Stimulated activated naive CD8-positive, alpha-beta T cell treated with anti-CD3 and anti-CD28 coated beads, Interleukin-15, amount 100 ng/mL, for 72 hours (primary cell): Measurements from ENCODE around the gene GPS1.

Experiments
- ATAC-seq: fragments of 150-1000 bp; cut with Tn5 transposase; 2 replicates; pipeline ENCODE4 v1.10.0; 2021; ENCODE audit warnings: mild to moderate bottlenecking, moderate library complexity
- DNase-seq, 2 donors: peaks; one replicate each; pipeline ENCODE4 v3.0.0; 2021 to 2022
- H3K27ac Mint-ChIP-seq, 2 donors: one replicate each; pipeline ENCODE4 v1.8.0; 2022; ENCODE audit warnings: mild to moderate bottlenecking in 2 of 2, mixed read lengths in 2 of 2, moderate library complexity in 2 of 2
- H3K27me3 Mint-ChIP-seq: one replicate; pipeline ENCODE4 v1.8.0; 2022; ENCODE audit warnings: mixed read lengths
- H3K4me1 Mint-ChIP-seq: one replicate; pipeline ENCODE4 v1.8.0; 2022; ENCODE audit warnings: mild to moderate bottlenecking, mixed read lengths
- H3K4me3 Mint-ChIP-seq, 2 donors: one replicate each; pipeline ENCODE4 v1.8.0; 2022; ENCODE audit warnings: mild to moderate bottlenecking in 2 of 2, mixed read lengths in 2 of 2, moderate library complexity in 1 of 2
- H3K9me3 Mint-ChIP-seq, 2 donors: one replicate each; pipeline ENCODE4 v1.8.0; 2022; ENCODE audit warnings: mixed read lengths in 2 of 2

GPS1 gene

DNA sequence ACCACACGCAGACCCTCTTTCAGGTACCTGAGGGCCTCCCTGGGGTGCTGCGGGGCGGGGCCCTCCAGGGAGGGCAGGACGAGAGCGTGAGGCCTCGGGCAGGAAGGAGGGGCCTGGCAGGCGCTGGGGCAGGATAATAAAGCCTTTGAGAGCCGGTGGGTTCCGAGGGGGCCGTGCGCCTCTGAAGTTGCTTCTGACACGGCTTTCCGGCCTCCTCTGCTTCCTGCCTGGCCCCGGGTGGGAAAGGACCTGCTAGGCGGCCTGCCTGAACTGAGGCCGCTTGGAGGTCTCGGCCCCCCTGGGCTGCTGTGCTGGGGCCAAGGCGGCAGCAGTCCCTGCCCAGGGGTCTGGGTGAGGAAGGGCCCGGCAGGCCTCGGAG, 39.4 kb upstream of the GPS1 start:
- H3K27me3 Mint-ChIP-seq = no peaks in the 10 kb centered on the region
- H3K4me1 Mint-ChIP-seq = peaks cover 9% of the 10 kb centered on the region
- DNase-seq (no peak), ATAC-seq (no peak)
- no peak overlapping the region for H3K27ac Mint-ChIP-seq
- H3K9me3 Mint-ChIP-seq = no peaks in the 10 kb centered on the region
- no peak overlapping the region for H3K4me3 Mint-ChIP-seq

DNA sequence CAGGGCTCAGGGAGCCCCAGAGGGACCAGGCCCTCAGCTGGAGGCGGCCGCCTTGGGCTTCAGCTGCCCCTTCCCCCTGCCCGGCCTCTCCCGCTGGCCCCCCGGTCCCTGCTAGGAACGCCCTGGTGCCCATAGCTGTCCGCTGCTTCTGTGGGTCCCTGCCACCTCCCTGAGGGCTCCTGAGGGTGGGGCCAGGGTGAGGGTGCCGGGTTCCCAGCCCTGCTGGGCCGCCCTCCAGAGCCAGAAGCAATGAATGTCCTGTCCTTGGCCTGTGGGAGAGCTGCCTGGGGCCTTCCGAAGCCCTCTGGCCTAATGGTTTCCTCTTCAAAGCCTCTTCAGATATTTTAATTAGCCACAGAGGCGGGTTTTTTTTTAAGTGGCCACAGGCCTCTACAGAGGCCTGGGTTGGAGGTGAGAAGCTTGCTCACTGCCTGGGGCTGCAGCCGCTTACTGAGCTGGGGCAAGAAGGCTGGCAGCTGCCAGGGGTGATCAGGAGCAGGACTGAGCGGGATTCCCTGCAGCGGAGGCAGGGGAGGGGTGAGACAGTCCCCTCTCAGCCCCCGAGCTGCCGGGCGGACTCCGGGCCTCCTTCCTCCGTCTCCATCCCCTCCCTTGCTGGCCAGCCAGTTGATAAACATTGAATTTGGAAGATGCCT, 38.9 kb upstream of the GPS1 start:
- no peak for ATAC-seq
- Mint-ChIP-seq H3K4me3 (no peak overlapping the region), H3K9me3 (no peaks in the 10 kb centered on the region), H3K27ac (peak overlapping the region in 1 of 2 donors; percentile 63), H3K4me1 (peaks cover 14% of the 10 kb centered on the region), H3K27me3 (no peaks in the 10 kb centered on the region)
- DNase-seq = no peak

DNA sequence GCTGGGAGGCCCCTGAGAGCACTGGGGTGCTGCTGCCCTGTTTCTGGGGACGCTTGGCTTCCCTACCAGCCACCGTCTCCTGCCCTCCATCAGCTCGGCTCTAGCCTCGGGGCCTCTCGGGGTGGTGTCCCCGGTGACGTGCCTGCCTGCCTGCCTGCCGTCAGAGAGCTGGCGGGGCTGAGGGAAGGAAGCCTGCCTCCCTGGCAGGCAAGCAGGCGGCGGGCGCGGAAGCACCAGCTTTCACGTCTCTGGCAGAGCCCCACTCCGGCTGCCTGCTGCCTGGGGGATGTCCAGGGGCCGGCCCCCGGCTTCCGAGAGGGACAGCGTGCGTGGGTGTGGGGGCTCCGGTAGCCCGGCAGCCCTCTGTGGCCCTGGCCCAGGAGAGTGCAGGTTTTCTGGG, 38.4 kb upstream of the GPS1 start:
- Mint-ChIP-seq H3K4me1 (peaks cover 14% of the 10 kb centered on the region), H3K27ac (peak overlapping the region in 1 of 2 donors; percentile 19), H3K4me3 (no peak overlapping the region), H3K9me3 (no peaks in the 10 kb centered on the region), H3K27me3 (no peaks in the 10 kb centered on the region)
- DNase-seq (no peak), ATAC-seq (no peak)

DNA sequence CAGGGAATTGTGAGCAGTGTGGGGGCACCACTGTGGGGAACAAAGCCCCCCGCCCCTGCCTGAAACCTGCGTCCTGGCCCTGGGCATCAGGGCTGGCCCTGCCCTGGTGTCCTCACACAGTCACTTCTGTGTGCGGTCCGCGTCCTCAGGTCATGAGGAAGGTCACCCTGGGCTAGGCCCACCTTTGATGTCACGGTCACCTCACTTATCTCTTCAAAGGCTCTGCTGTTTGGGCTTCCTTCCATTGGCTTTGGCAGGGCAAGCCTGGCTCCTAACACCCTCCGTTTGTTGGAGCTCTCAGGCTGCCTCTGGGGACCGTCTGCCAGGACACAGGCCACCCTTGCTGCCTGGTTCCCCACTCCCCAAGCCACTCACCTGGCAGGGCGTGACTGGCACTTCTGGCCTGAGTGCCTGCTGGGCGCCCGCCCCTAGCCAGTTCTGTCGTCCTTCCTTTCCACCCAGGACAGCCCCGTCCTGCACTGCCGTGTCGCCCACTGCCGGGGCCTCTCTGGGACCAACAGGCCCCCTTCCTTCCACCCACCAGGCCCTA, 37.9 kb upstream of the GPS1 start:
- DNase-seq (no peak), ATAC-seq (no peak)
- H3K27ac Mint-ChIP-seq = no peak overlapping the region
- no peaks in the 10 kb centered on the region for H3K9me3 Mint-ChIP-seq
- no peaks in the 10 kb centered on the region for H3K27me3 Mint-ChIP-seq
- H3K4me1 Mint-ChIP-seq = peaks cover 19% of the 10 kb centered on the region
- H3K4me3 Mint-ChIP-seq = no peak overlapping the region

DNA sequence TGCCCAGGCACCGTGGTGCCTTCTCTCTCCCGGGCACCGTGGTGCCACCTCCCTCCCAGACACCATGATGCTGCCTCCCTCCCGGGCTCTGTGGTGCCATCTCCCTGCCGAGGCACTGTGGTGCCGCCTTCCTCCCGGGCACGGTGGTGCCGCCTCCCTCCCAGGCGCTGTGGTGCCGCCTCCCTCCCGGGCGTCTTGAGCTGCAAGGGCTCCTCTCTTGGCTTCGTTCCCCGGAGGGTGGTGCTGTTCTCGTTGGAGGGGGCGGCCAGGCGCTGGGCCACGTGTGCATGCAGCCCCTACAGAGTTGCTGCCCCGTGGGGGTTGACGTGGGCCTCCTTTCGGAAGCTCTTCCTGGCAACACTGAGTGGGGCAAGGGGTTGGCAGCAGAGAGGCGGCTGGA, 37.3 kb upstream of the GPS1 start:
- Mint-ChIP-seq H3K27me3 (no peaks in the 10 kb centered on the region), H3K27ac (no peak overlapping the region), H3K4me3 (no peak overlapping the region), H3K9me3 (no peaks in the 10 kb centered on the region), H3K4me1 (peaks cover 16% of the 10 kb centered on the region)
- ATAC-seq (peak; percentile 2), DNase-seq (no peak)

- Mint-ChIP-seq H3K27ac (peak overlapping the region in 1 of 2 donors; percentile 63), H3K4me1 (peaks cover 14% of the 10 kb centered on the region), H3K9me3 (no peaks in the 10 kb centered on the region), H3K4me3 (no peak overlapping the region), H3K27me3 (no peaks in the 10 kb centered on the region)
- DNase-seq (no peak), ATAC-seq (no peak)
Observed at GRCh38 chr17:82014971-82015310, 36.8 kb upstream of the GPS1 start.

- ATAC-seq = no peak
- H3K27ac Mint-ChIP-seq = peak overlapping the region in 1 of 2 donors; percentile 63
- H3K27me3 Mint-ChIP-seq = no peaks in the 10 kb centered on the region
- DNase-seq = no peak
- peaks cover 19% of the 10 kb centered on the region for H3K4me1 Mint-ChIP-seq
- no peak overlapping the region for H3K4me3 Mint-ChIP-seq
- H3K9me3 Mint-ChIP-seq = no peaks in the 10 kb centered on the region
Observed at GRCh38 chr17:82015311-82015971, 36.3 kb upstream of the GPS1 start.

GRCh38 chr17:82016061-82016874, 35.4 kb upstream of the GPS1 start:
- Mint-ChIP-seq H3K4me3 (no peak overlapping the region), H3K4me1 (peaks cover 27% of the 10 kb centered on the region), H3K27me3 (no peaks in the 10 kb centered on the region), H3K9me3 (no peaks in the 10 kb centered on the region), H3K27ac (no peak overlapping the region)
- ATAC-seq (no peak), DNase-seq (no peak)

DNA sequence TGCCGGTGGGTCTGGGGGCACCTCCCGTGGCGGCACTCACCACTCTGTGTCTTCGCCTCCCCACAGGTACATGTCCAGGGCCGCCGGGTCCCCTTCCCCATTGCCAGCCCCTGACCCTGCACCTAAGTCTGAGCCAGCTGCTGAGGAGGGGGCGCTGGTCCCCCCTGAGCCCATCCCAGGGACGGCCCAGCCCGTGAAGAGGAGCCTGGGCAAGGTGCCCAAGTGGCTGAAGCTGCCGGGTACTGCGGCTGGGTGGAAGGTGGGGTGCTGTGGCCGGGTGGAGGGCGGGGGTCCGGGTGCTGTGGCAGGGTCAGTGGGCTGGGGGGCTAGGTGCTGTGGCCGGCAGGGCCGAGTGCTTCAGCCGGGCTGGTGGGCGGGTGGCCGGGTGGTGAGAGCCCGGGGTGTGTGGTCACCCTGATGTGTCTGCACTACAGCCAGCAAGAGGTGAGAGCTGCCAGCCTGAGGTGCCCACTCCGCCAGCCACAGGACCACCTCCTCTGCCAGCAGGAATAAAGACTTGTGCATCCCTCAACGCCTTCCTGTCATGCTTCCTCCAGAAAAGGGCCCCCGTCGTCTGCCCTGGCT, 34.7 kb upstream of the GPS1 start:
- no peak for ATAC-seq
- no peaks in the 10 kb centered on the region for H3K9me3 Mint-ChIP-seq
- H3K27me3 Mint-ChIP-seq = no peaks in the 10 kb centered on the region
- peak overlapping the region in 1 of 2 donors; percentile 74 for H3K27ac Mint-ChIP-seq
- H3K4me3 Mint-ChIP-seq = no peak overlapping the region
- no peak for DNase-seq
- peaks cover 34% of the 10 kb centered on the region for H3K4me1 Mint-ChIP-seq

GRCh38 chr17:82017612-82018151, 34.0 kb upstream of the GPS1 start:
- H3K4me3 Mint-ChIP-seq = no peak overlapping the region
- DNase-seq (no peak), ATAC-seq (no peak)
- H3K9me3 Mint-ChIP-seq = no peaks in the 10 kb centered on the region
- no peaks in the 10 kb centered on the region for H3K27me3 Mint-ChIP-seq
- peaks cover 39% of the 10 kb centered on the region for H3K4me1 Mint-ChIP-seq
- peak overlapping the region in 1 of 2 donors; percentile 74 for H3K27ac Mint-ChIP-seq

GRCh38 chr17:82018152-82018988, 33.3 kb upstream of the GPS1 start:
- Mint-ChIP-seq H3K4me1 (peaks cover 39% of the 10 kb centered on the region), H3K27ac (no peak overlapping the region), H3K27me3 (no peaks in the 10 kb centered on the region), H3K9me3 (no peaks in the 10 kb centered on the region), H3K4me3 (no peak overlapping the region)
- ATAC-seq (no peak), DNase-seq (no peak)

DNA sequence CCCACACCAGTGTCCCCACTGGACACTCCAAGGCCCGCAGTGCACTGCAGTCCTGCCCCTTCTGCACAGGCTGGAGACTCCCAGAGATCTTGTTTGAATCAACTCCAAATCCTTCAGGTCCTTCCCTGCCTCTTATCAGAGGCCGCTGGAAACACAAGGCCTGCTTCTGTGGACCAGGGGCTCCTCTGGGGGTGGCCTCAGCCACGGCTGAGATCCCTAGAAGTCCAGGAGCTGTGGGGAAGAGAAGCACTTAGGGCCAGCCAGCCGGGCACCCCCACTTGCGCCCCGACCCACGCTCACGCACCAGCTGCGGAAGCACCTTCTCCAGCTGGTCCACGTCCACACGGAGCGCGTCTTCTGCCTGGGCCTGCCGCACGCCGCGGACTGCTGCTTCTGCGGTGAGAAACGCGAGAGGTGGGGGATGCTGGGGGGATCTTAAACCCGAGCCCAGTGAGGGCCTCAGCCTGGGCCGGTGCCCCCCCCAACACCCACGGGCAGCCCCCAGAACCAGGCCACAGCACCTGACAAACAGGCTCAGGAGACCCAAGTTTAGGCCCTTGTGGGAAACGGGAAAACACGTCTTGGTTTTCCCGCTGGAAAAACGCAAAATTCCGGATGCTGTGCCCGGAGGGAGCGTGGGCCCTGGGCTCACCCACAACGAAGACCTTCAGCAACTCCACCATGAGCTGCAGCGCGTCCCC, 32.6 kb upstream of the GPS1 start:
- ATAC-seq = no peak
- Mint-ChIP-seq H3K4me3 (no peak overlapping the region), H3K27me3 (no peaks in the 10 kb centered on the region), H3K27ac (no peak overlapping the region), H3K4me1 (peaks cover 46% of the 10 kb centered on the region), H3K9me3 (no peaks in the 10 kb centered on the region)
- DNase-seq = no peak

- no peaks in the 10 kb centered on the region for H3K9me3 Mint-ChIP-seq
- no peak overlapping the region for H3K27ac Mint-ChIP-seq
- DNase-seq = peak; percentile 71 to 75
- ATAC-seq = no peak
- H3K4me3 Mint-ChIP-seq = peak overlapping the region in 1 of 2 donors; percentile 35
- H3K27me3 Mint-ChIP-seq = no peaks in the 10 kb centered on the region
- H3K4me1 Mint-ChIP-seq = peaks cover 51% of the 10 kb centered on the region
Observed at GRCh38 chr17:82019690-82020571, 31.8 kb upstream of the GPS1 start.
